D721Med (cell line): Measurements from ENCODE around the gene CASP12.

Experiments
- DNase-seq: peaks from one replicate; pipeline ENCODE4 v3.0.0; 2011; ENCODE audit warnings: low spot score; ENCODE audit not compliant: insufficient read length
- FAIRE-seq: peaks from 2 replicates; lab custom pipeline; 2011; peaks lifted over from hg19 to GRCh38; lab: Jason Lieb, UNC
- TF ChIP-seq, protein P1 (sequence below): IDR thresholded peaks from 2 replicates; pipeline ENCODE4 v1.5.1; 2012; ENCODE audit warnings: mild to moderate bottlenecking, control low read depth; ENCODE audit not compliant: insufficient read depth; ENCODE audit errors: missing control alignments

The CASP12 gene

DNA sequence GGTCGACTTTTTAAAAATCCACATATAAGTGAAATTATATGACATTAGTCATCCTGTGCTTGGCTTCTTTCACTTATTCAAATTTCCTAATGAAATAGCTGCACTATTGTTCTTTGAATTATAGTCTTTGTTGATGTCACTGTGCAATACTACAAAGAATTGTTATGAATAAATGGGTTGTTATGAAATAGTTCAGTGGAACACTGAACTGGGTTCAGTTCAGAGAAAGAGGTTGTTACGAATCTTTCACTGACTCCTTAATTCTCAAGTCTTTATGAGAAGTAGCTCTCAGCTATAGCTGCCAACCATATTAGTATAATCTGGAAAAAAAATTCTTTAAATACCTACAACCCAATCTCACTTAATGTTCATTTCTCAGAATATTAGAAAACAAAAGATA, 42.3 kb downstream of the CASP12 start:
- FAIRE-seq: no peak
- TF ChIP-seq, protein P1, sequence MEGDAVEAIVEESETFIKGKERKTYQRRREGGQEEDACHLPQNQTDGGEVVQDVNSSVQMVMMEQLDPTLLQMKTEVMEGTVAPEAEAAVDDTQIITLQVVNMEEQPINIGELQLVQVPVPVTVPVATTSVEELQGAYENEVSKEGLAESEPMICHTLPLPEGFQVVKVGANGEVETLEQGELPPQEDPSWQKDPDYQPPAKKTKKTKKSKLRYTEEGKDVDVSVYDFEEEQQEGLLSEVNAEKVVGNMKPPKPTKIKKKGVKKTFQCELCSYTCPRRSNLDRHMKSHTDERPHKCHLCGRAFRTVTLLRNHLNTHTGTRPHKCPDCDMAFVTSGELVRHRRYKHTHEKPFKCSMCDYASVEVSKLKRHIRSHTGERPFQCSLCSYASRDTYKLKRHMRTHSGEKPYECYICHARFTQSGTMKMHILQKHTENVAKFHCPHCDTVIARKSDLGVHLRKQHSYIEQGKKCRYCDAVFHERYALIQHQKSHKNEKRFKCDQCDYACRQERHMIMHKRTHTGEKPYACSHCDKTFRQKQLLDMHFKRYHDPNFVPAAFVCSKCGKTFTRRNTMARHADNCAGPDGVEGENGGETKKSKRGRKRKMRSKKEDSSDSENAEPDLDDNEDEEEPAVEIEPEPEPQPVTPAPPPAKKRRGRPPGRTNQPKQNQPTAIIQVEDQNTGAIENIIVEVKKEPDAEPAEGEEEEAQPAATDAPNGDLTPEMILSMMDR: no peak

GRCh38 chr11:104853276-104853675, 45.0 kb downstream of the CASP12 start:
- TF ChIP-seq, protein P1: no peak
- FAIRE-seq (no peak), DNase-seq (no peak)

More for the DNA sequence above, 42.3 kb downstream of the CASP12 start:
- no peak for DNase-seq

GRCh38 chr11:104852811-104853210, 45.4 kb downstream of the CASP12 start:
- FAIRE-seq: no peak
- TF ChIP-seq, protein P1: no peak
- no peak for DNase-seq

DNA sequence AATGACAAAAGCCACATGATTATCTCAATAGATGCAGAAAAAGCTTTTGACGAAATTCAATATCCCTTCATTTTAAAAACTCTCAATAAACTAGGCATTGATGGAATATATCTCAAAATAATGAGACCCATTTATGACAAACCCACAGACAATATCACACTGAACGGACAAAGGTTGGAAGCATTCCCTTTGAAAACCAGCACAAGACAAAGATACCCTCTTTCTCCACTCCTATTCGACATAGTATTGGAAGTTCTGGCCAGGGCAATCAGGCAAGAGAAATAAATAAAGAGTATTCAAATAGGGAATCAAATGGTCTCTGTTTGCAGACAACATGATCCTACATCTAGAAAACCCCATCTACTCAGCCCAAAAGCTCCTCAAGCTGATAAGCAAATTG, 52.0 kb downstream of the CASP12 start:
- no peak for DNase-seq
- FAIRE-seq: no peak
- TF ChIP-seq, protein P1: no peak

DNA sequence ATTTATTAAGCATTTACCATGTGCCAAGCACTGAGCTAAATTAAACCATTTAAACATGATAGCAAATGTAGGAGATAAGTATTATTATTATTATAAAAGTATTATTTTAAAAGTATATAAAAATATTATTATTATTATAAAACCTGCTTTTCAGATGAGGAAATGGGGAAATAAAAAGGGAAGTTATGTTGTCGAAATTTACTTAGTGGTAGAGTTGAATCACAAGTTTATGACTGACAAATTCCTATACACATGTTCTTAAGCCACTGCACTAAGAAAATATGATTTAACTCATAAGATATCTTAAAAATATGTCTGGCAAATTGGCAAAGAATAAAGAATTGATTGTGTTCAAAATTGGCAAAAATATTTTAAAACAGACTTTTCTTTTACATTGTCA, 53.8 kb downstream of the CASP12 start:
- TF ChIP-seq, protein P1: no peak
- DNase-seq: no peak
- FAIRE-seq: no peak

DNA sequence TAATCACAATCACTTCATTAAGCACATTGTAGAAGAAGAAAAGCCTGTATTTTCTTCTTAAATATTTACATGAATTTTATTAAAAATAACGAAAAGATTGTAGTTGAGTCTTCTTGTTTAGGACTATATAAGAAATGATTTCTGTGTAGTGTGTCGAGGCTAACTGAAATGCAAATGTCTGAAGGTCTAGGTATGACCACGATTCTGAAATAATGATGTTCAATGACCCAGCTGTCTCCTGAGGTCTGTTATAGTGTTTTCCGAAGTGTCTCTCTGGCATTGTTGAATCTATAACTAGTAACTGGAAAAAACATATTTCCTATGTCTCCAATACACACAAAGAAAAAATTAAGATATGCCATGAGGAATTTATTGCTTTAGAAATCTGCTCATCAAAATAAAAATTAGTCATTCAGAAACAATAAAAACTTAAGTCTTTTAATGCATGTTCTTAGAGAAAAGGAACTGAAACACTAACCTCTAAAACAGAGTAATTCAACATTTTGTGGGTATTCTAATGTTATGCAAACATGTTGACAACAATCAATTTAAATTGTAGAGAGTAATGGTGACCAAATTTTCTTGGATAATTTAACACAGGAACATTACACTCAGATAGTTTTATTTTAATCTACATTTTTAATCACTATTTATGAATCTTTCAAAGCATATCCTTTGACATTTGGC, 55.0 kb downstream of the CASP12 start:
- no peak for DNase-seq
- FAIRE-seq: no peak
- TF ChIP-seq, protein P1: no peak

DNA sequence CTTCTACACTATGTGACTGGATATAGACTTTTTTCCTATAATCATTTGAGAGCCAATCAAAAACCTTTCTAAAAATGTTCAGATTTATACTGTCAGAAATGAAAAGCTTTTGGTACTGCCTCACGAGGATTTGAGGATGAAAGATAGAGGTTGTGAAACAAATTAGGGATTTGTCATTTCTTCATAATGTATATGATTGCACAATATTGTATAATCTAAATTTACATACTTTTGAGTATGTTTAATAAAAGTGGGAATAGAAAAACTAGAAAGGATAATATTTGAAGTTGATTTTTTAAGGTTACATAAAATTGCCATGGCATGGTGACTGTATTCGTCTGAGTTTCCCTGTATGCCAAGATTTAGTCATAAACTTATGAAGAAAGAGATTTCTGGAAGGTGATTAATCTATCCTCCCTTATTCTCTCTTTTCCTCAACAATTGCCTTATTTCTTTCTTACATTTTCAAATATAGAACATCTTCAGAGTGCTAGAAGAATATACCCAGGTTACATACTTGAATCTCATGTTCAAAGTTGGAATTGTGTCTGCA, 56.2 kb downstream of the CASP12 start:
- TF ChIP-seq, protein P1: no peak
- DNase-seq (no peak), FAIRE-seq (no peak)
